HG03097 (cell line): ENCODE data around the gene POLRMT.
"Not testable (repeated sequence)": the region's sequence is repeated elsewhere in the genome, so short reads cannot be mapped to it uniquely, and the experiment has no call there.

ENCODE experiments used
- ATAC-seq: cut with Tn5 transposase; IDR thresholded peaks from one replicate; pipeline ENCODE4 v1.9.1; 2021; ENCODE audit not compliant: unreplicated experiment, low FRiP score

The POLRMT gene

DNA sequence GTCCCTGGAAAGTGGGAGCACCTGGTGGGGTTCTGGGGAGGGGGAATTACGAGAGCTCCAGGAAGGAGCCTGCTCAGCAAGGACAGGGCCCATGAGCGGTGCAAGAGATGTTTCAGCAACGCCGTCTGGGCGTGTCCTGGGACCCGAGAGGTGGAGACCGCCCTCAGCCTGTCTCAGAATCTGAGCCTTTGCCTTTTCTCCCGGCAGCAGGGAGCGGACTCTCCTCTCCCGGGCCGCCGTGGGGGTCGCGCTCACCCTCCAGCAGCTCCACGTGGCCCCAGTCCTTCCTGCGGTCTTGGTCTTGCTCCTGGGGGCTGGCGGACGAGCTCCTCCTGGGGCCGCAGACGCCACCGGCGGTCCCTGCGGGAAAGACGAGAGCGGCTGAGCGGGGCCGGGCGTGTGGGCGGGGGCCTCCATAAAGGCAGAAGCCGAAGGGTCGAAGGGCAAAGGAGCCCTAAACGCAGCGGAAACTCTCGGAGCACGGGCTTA, 714 bp downstream of the POLRMT start:
- peak; percentile 18 for ATAC-seq

DNA sequence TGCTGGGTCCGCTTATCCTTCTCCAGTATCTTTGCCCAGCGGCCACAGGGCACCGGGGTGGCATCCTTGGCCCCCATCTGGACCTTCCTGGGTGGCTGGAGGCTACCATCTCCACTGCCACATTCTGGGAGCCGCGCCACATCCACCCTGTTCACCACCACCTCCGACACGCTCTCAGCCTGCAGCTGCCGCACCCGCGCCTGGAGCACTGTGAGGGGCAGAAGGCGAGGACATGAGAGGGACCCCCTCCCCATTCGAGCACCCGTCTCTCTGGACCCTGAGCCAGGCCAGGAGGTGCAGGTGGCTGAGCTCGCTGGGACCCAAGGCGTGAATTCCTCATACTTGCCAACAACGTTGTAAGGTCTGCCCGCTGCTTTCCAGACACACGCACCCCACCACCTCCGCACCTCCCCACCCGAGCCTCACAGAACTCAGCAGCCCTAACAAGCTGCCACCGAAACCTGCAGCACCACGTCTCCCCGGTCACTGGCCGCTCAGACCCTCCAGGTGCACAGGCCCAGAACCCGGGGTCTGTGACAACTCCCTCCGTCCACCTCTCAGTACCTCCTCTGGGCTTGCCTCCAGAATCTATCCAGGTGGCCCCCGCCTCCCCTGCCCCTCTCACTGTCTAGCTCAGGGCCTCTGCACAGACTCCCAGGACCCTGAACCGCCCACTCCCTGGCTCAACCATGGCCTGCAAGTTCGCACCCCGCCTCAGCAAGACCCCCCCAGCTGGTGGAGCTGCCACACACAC, 3.2 kb downstream of the POLRMT start:
- no peak for ATAC-seq

DNA sequence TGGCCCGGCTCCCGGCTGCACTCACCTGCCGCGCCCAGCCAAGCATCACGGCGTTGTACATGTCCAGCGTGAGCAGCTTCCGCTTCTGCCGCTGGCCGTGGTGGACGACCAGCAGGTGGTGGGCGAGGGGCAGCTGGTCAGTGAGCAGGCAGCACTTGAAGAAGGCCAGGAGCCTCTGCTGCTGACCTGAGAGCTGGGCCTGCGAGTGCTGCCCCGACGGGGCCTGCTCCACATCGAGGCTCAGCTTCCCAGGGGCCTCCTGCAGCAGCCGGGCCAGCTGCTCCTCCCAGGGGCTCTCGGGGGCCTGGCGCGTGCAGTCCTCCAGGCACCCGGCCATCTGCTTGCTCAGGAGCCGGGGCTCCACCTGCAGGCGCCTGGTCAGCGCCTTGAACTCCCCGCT, 3.8 kb downstream of the POLRMT start:
- not testable (repeated sequence) for ATAC-seq

DNA sequence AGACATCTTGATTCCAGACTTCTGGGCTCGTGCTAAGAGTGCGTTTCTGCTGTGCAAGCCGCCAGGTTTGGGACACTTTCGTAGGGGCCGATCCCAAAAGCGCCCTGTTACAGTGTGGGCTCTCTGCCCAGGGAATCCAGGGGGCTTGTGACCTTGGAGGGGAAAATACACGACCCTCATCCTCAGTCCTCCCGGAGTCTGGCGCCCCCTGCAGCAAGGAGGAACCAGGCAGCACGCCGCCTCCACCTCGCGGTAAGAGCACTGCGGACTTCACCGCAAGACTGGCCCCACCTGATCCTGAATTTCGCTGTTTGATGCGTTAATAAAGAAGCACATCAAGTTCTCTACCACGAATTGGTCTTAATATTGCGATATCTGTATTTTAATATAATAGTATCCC, 5.2 kb downstream of the POLRMT start:
- ATAC-seq = no peak

DNA sequence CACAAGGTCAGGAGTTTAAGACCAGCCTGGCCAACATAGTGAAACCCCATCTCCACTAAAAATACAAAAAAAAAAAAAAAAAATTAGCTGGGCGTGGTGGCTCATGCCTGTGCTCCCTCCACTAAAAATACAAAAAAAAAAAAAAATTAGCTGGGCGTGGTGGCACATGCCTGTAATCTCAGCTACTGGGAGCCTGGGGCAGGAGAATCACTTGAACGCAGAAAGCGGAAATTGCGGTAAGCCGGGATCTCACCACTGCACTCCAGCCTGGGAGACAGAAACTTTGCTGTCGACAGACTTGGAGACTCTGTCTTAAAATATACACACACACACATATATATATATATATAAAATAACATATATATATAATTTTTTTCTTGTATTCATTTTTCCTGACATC, 6.8 kb downstream of the POLRMT start:
- ATAC-seq = not testable (repeated sequence)

DNA sequence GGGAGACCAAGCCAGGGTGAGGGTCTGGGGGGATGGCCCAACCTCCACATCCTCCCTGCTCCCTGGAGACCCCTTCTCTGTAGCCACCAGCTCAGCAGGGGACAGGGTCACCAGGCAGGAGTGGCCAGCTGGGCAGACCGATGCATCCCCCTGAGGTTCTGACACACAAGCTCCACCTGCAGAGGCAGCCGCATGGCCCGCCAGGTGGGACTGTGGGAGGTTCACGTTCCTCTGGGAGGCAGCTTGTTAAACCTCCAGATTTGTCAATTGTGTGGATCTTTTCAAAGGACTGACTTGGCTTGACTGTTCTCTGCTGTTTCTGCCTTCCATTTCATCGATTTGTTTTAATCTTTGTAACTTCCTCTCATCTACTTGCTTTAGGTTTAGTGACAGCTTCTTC, 8.1 kb downstream of the POLRMT start:
- no peak for ATAC-seq

DNA sequence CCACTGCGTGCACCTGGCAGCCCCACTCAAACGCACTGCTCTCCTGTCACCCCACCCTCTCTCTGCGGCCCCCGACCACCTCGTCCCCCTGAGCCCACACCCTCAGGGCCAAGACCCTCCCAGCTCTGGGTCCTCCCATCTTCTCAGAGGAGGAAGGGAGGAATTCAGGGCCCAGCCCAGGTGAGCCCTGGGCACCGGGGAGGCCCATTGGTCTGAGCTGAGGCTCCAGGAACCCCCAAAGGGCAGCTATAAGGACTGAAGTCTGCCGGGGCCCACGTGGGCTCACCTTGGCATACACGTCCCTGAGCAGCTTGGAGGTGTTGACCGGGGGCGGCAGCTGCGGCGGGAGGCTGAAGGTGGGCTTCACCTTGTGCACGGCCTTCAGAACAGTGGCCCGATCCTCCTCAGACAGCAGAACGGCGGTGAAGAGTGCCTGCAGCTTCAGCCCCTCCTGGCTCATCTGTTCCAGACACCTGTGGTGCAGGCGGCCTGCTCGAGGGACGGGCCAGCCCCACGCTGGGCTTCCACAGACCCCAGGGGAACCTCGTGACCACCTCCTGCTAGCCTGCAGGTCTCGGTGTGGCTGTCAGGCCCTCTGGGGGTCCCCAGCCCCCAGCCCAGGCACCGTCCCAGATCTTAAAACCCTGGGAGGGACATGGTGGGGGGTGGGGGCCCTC, 8.8 kb downstream of the POLRMT start:
- no peak for ATAC-seq

DNA sequence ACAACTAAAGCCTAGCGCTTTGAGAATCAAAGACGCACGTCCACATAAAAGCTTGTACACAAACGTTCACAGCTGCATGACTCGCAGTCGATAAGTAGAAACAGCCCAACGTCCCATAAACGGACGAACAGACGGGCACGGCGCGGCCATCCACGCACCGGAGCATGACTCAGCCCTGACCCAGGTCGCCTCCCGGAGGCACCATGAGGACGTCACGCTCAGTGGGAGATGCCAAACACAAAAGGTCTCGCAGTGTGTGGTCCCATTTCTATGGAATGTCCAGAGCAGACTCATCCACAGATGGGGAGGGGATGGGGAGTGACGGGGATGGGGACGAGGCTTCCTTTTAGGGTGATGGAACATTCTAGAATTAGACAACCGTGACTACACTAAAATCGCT, 9.4 kb downstream of the POLRMT start:
- ATAC-seq = no peak

DNA sequence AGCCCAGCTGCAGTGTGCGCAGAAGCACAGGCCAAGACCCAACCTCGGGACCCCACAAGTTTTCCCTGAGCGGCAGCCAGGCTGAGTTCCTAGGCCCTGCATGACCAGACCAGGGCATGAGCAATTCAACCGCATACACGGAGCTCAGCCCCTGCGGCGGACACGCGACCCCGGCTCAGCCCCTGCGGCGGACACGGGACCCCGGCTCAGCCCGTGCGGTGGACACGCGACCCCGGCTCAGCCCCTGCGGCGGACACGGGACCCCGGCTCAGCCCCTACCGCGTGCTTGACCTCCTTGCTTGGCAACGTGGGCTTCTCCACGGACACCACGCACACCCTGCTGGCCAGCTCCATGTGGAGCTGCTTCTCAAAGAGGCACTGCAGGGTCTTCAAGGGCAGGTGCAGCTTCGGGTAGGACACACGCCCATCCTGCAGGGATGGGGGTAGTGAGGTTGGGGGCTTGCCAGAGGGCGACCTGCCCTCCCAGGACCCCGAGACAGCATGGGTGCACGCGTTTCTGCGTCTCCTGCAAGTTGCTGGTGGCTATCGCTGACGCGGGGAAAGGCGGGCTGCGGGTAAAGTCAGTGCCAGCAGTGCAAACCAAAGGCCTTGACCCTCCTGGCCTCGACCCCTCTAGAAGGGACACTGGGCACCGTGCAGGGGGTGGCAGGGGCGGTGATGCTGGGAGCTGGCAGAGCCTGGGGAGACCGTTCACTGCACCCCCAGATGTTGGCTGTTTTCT, 10.0 kb downstream of the POLRMT start:
- ATAC-seq = no peak

DNA sequence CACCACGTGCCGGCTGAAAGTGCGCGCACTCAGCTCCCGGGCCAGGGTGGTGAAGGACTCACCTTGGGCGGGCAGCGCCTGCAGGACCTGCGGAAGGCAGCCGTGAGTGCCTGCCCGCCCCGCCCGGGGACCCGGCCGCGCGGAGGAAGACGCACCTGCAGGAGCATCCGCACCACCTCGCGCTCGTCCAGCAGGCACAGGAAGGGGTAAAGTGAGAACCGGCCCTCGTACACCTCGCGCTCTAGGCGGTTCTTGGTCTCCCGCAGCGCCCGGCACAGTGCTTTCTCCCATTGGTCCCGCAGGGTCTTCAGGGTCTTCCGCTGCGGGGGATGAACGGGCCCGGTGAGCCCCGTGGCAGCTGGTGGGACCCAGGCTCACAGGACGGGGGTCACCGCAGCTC, 10.7 kb downstream of the POLRMT start:
- no peak for ATAC-seq

DNA sequence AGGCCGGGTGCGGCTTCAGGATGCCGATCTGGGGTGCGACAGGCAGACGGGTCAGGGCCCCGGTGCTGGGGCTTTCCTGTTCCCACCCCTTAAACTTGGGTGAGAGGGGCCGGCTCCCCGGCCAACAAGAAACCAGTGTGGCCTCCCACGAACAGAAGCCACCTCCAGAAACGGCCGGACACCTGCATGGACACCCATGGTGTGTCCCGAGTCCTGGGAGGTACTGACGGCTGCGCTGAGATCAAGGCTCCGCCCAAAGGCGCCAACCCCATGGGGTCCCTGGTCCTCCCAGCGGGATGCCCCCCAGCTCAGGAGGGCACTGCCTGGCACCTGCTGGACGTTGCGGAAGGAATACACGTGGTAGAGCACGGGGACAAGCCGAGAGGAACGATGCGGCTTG, 11.5 kb downstream of the POLRMT start:
- ATAC-seq = no peak

DNA sequence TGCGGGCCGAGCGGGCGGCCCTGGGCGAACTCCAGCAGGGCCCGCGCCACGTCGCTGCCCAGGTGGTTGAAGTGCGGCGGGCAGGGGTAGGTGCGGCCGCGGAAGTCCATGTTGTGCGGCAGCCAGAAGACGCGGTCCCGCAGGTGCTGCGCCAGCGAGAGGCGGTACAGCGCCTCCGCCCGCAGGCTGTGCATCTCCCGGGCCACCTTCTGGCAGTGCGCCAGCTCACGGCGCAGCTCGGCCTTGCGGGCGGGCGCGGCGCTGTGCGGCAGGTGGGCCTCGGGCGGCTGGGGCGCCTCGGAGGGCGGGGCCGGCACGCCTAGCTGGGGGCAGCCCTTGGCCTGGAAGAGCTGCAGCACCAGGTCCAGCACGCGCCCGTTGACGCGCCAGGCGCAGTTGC, 12.1 kb downstream of the POLRMT start:
- ATAC-seq = not testable (repeated sequence)

DNA sequence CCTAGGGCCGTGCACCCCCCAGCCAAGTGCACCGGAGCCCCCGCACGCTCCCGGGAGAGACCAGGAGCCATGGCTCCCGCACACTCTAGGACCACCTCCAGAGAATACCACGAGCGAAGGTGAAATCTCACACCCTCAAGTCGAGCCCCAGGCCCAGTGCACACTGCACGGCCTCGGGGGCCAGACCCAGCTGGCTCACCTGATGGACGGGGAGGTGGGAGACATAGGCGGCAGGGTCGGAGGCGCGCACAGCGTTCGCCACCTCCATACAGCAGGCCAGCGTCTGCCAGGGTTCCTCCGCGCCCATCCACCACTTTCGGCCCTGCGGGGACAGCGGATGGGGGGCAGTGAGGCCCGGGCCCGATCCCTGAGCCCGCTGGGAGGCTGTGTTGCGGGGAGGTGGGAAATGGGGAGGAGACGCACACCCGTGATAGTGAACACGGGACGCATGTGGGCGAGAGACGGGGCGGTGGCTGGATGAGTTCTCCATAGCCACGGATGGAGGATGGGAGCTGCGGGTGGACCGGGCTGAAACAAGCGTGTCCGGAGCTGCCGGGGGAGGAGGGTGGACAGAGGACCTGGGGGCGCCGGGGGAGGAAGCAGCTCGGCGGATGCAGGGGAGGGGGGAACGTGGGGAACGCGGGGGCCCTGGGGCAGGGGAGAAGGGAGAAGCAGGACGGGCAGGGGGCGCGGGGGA, 13.0 kb downstream of the POLRMT start:
- ATAC-seq = no peak

DNA sequence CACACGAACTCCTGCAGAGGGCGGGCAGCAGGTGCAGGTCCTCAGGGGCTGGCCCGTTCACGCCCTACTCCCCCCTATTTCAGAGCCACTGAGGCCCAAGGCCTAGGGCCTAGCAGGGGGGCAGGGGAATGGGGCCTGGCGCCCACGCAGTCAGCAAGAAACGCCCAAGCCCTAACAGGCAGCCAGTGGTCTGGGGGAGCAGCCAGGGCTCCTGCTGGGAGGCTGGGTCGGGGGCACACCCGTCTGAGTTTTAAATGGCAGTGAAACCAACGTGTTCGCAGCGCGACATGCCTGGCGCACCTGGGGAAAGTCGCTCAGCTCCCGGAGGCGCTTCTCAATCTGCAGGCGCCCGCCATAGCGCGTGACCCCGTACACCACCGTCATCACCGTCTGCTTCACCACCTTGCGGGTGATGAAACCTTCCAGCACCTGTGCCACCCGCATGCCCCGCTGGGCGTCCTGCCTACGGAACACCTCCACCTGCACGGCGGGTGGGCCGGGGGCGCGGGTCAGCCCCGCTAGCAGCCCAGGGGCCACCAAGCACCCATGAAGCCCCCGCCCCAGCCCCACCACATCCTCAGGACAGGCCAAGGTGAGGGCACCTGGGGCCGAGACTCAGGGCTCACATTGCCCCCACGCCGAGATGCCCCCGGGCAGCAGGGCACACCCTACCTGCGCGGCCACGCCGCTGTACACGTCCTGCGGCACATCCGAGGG, 13.9 kb downstream of the POLRMT start:
- no peak for ATAC-seq

DNA sequence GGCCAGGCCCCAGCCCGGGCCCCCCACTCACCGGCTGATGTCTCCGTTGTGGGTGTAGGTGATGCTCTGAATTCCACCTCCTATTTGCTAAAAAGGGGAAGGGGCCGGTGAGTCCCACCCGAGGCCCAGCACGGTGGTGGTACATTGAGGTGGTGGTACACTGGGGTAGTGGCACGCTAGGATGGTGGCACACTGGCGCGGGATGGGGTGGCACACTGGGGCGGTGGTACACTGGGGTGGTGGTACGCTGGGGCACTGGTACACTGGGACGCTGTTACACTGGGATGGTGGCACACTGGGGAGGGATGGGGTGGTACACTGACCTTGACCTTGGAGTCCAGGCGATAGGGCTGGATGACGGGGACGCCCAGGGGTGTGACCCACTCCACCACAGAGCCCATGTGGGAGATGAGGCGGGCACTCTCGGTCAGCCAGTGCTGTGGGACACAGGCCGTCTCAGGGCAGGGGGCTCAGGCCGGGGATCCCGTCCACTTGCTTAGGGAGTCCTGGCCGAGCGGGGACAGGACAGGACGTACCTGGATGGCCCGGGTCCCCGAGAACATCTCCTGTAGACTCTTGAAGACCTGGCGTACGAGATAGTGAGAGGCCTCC, 14.6 kb downstream of the POLRMT start:
- ATAC-seq = no peak

DNA sequence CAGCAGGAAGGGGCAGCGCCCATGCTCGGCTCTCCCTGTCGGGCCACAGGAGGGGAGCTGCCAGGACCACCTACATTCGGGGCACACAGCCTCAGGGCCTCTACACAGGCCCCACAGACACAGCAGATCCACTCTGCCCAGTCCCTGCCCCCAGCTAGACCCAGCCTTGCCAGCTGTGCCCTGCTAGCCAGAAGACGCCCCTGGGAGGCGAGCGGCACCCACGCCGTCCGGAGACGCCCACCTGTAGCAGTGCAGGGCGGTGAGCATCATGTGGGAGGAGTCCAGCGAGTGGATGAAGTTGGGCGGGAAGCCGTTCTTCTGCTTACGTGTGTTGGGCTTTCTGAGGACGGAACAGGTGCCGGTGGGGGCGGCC, 15.1 kb downstream of the POLRMT start:
- no peak for ATAC-seq

DNA sequence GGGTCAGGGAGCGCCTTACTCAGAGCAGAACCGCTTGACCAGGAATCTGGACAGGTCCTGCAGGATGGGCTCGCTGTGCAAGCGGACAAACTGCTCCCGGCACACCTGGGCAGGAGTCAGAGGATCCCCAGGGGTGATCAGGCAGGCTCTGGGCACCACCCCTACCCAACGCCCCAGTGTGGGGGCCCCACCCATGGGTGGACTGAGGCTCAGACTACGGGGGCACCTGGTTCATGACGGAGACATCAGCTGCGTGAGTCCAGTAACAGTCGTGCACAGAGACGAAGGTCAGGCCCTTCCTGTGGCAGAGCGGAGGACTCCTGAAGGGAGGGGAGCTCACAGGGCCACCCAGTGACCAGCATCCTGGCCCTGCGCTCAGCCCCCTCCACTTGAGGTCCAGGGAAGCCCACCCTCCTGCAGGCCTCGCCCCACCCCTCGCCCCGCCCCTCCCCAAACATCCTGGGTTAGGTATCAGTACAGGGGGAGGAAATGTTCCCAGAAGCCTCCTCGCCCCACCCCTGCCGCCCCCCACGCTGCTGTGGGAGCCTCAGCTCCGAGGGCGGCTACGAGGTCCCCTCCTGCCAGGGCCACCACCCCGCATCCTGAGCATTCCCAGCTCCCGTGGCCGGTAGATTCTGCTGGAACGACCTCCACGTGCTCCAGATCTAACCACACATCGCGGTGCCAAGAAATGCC, 15.6 kb downstream of the POLRMT start:
- ATAC-seq = no peak

DNA sequence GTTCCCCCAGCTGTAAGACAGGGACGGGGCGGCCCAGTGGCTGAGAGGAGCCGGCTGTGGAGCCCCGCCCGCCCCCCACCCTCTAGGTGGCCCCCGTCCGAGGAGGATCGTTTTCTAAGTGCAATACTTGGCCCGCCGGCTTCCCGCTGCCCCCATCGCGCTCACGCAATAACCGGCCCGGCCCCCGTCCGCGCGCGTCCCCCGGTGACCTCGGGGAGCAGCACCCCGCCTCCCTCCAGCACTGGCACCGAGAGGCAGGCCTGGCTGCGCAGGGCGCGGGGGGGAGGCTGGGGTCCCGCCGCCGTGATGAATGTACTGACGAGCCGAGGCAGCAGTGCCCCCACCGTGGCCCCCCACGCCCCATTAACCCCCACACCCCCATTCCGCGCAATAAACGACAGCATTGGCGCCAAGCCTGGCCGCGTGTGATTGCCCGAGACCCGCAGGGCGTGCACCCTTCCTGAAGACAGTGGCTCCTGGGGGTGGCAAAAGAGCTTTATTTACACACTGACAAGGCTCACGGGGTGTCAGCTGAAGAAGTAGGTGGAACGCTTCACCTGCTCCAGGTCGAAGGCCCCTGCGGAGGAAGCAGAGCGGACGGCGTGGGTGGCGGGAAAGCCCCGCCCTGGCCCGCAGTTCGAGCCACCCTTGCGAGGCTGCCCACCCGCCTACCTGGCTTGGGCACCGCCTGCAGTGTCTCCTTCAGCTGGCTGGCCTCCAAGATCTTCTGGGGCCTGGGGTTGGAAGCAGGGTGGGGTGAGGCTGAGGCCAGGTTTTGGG, 16.4 kb downstream of the POLRMT start:
- ATAC-seq = no peak
